NCI-H2196 (cell line): ENCODE data around the gene RGR.

Source experiments
- DNase-seq: peaks from one replicate; lab custom pipeline; 2025; ENCODE audit not compliant: unreplicated experiment; lab: John Stamatoyannopoulos, UW

Gene RGR

GRCh38 chr10:84293171-84293570 lies 48.3 kb downstream of the RGR start:
- no peak for DNase-seq

- DNase-seq, result no peak
Measured at GRCh38 chr10:84293574-84294016, 48.7 kb downstream of the RGR start.

- DNase-seq, result no peak
Measured at GRCh38 chr10:84294766-84295447, 50.1 kb downstream of the RGR start.

- DNase-seq, result no peak
Measured at GRCh38 chr10:84296091-84296981, 51.5 kb downstream of the RGR start.

- DNase-seq, result no peak
Measured at GRCh38 chr10:84298057-84298456, 53.2 kb downstream of the RGR start.

GRCh38 chr10:84302223-84302622 lies 57.4 kb downstream of the RGR start:
- DNase-seq, result no peak

GRCh38 chr10:84306751-84307384 lies 62.0 kb downstream of the RGR start:
- DNase-seq, result no peak

- DNase-seq, result no peak
Measured at GRCh38 chr10:84308021-84308420, 63.2 kb downstream of the RGR start.

- DNase-seq, result peak; percentile 52
Measured at GRCh38 chr10:84308481-84309304, 63.8 kb downstream of the RGR start.
